Adrenal gland (tissue), 5 donors: ENCODE data around the gene FGD4.

Experiments used
- CTCF ChIP-seq, 6 experiments: fragments of 450-650 bp in 4 of 6; fragments of 200-600 bp in 2 of 6; sonication (generic) in 1 of 6; IDR thresholded peaks; 1 replicate in 5 of 6; 2 replicates in 1 of 6; pipeline versions ENCODE4 v1.5.1 to v1.8.0; 2016 to 2021; ENCODE audit warnings: antibody characterized with exemption in 6 of 6, mild to moderate bottlenecking in 2 of 6, moderate library complexity in 1 of 6
- POLR2A ChIP-seq, 2 donors: fragments of 450-650 bp; IDR thresholded peaks; one replicate each; pipeline ENCODE4 v1.6.1; 2017; ENCODE audit warnings: antibody characterized with exemption in 2 of 2, mild to moderate bottlenecking in 2 of 2, moderate library complexity in 1 of 2
- donor health status: DM: no; HTN: no; CAD: no.

- TF ChIP-seq CTCF (IDR thresholded peaks at IDR 0.05), result no peak
- TF ChIP-seq POLR2A (IDR thresholded peaks at IDR 0.05), result no peak
These were observed 145.5 kb downstream of the FGD4 start for GRCh38 chr12:32544893-32545292.
